ENCODE measurements around the gene GRIA4.
"Not testable (repeated sequence)": the region's sequence is repeated elsewhere in the genome, so short reads cannot be mapped to it uniquely, and the experiment has no call there.

The GRIA4 gene

GRCh38 chr11:105838668-105839384, 229.0 kb downstream of the GRIA4 start:
- H3K27ac ChIP-seq = no peak overlapping the region
- DNase-seq (ENCODE audit: low read depth, low spot score) = peak; percentile 52

- no peak overlapping the region for H3K27ac ChIP-seq
- DNase-seq (ENCODE audit: low read depth, low spot score) = no peak
Observed at GRCh38 chr11:105840391-105840790, 230.5 kb downstream of the GRIA4 start.

GRCh38 chr11:105852403-105852802, 242.5 kb downstream of the GRIA4 start:
- no peak for DNase-seq (ENCODE audit: low read depth, low spot score)
- H3K27ac ChIP-seq = no peak overlapping the region

GRCh38 chr11:105854269-105854668, 244.4 kb downstream of the GRIA4 start:
- H3K27ac ChIP-seq = no peak overlapping the region
- no peak for DNase-seq (ENCODE audit: low read depth, low spot score)

GRCh38 chr11:105856954-105857353, 247.1 kb downstream of the GRIA4 start:
- DNase-seq (ENCODE audit: low read depth, low spot score) = no peak
- H3K27ac ChIP-seq = no peak overlapping the region

- DNase-seq (ENCODE audit: low read depth, low spot score) = no peak
- no peak overlapping the region for H3K27ac ChIP-seq
Observed at GRCh38 chr11:105857728-105858127, 247.9 kb downstream of the GRIA4 start.

- H3K27ac ChIP-seq = no peak overlapping the region
- no peak for DNase-seq (ENCODE audit: low read depth, low spot score)
Observed at GRCh38 chr11:105858841-105859240, 249.0 kb downstream of the GRIA4 start.

GRCh38 chr11:105860105-105860504, 250.2 kb downstream of the GRIA4 start:
- H3K27ac ChIP-seq = no peak overlapping the region

GRCh38 chr11:105861225-105861624, 251.4 kb downstream of the GRIA4 start:
- DNase-seq (ENCODE audit: low read depth, low spot score) = no peak
- no peak overlapping the region for H3K27ac ChIP-seq

More at GRCh38 chr11:105860105-105860504, 250.2 kb downstream of the GRIA4 start:
- no peak for DNase-seq (ENCODE audit: low read depth, low spot score)

GRCh38 chr11:105862736-105863367, 253.0 kb downstream of the GRIA4 start:
- no peak overlapping the region for H3K27ac ChIP-seq
- DNase-seq (ENCODE audit: low read depth, low spot score) = no peak

- no peak for DNase-seq (ENCODE audit: low read depth, low spot score)
Observed at GRCh38 chr11:105863523-105863922, 253.7 kb downstream of the GRIA4 start.

GRCh38 chr11:105867742-105868141, 257.9 kb downstream of the GRIA4 start:
- no peak overlapping the region for H3K27ac ChIP-seq
- DNase-seq (ENCODE audit: low read depth, low spot score) = no peak

More at GRCh38 chr11:105863523-105863922, 253.7 kb downstream of the GRIA4 start:
- no peak overlapping the region for H3K27ac ChIP-seq

GRCh38 chr11:105868762-105869285, 259.0 kb downstream of the GRIA4 start:
- no peak for DNase-seq (ENCODE audit: low read depth, low spot score)
- no peak overlapping the region for H3K27ac ChIP-seq

GRCh38 chr11:105870516-105871113, 260.7 kb downstream of the GRIA4 start:
- H3K27ac ChIP-seq = no peak overlapping the region
- DNase-seq (ENCODE audit: low read depth, low spot score) = no peak

GRCh38 chr11:105878510-105878909, 268.6 kb downstream of the GRIA4 start:
- no peak for DNase-seq (ENCODE audit: low read depth, low spot score)
- H3K27ac ChIP-seq = no peak overlapping the region

- not testable (repeated sequence) for H3K27ac ChIP-seq; DNase-seq (ENCODE audit: low read depth, low spot score)
Observed at GRCh38 chr11:105878927-105879326, 269.1 kb downstream of the GRIA4 start.

- no peak for DNase-seq (ENCODE audit: low read depth, low spot score)
- H3K27ac ChIP-seq = no peak overlapping the region
Observed at GRCh38 chr11:105881027-105881426, 271.2 kb downstream of the GRIA4 start.

- DNase-seq (ENCODE audit: low read depth, low spot score) = no peak
Observed at GRCh38 chr11:105884436-105884835, 274.6 kb downstream of the GRIA4 start.

GRCh38 chr11:105891685-105892084, 281.8 kb downstream of the GRIA4 start:
- H3K27ac ChIP-seq = no peak overlapping the region
- no peak for DNase-seq (ENCODE audit: low read depth, low spot score)

More at GRCh38 chr11:105884436-105884835, 274.6 kb downstream of the GRIA4 start:
- no peak overlapping the region for H3K27ac ChIP-seq

GRCh38 chr11:105897161-105897560, 287.3 kb downstream of the GRIA4 start:
- no peak overlapping the region for H3K27ac ChIP-seq
- no peak for DNase-seq (ENCODE audit: low read depth, low spot score)

GRCh38 chr11:105899772-105900171, 289.9 kb downstream of the GRIA4 start:
- no peak overlapping the region for H3K27ac ChIP-seq

More at GRCh38 chr11:105899772-105900171, 289.9 kb downstream of the GRIA4 start:
- DNase-seq (ENCODE audit: low read depth, low spot score) = no peak

Data from epithelial cell of prostate (primary cell).